Head of caudate nucleus (tissue), 42 donors: ENCODE results near the gene ATRN.

ENCODE experiments used
- DNase-seq, 42 donors: peaks; one replicate each; pipeline versions ENCODE4 v3.0.0 to v3.0.0-alpha.2; 2020 to 2021; ENCODE audit warnings: mixed read lengths in 7 of 42
- intact Hi-C: fragments of 100-400 bp; cut with DNase I; formaldehyde crosslinking; loops from one replicate; pipeline ENCODE4 v1.15.0; 2022

ATRN gene

DNA sequence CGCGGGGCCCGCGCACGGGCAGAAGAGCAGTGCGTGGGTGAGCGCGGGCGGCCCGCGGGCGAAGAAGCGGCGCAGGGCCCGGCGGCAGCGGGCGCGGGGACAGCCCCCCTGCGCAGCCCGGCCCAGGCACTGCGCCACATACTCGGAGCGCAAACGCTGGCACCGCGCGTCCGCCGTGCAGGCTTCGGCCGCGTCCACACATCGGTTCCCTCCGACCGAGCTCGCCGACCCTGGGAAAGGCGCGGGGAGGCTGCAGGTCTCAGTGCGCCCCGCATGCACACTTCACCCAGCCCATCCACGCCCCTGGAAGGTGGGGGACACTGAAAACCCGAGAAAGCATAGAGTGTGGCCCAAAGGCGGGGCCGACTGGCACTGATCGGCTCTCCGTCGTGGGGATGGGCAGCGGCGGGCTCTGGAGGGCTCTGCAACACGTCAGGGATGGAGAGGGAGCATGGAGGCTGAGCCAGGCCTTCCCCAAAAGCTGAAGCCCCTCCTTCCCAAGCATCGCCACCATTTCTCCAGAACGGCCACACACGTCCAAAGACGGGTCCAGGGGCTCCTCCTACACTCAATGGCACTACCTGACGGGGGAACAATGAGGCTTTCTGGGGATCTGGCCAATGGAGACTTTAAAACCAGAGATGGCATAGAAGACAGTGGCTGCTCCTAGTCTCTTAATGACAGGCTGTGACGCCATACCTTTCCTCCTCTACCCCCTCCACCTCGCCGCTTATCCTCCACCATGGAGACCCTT is 190.4 kb downstream of the ATRN start:
- intact Hi-C loops = no loop called here
- DNase-seq = peak in 8 of 42 donors; percentile 1 to 27 (median 10)

DNA sequence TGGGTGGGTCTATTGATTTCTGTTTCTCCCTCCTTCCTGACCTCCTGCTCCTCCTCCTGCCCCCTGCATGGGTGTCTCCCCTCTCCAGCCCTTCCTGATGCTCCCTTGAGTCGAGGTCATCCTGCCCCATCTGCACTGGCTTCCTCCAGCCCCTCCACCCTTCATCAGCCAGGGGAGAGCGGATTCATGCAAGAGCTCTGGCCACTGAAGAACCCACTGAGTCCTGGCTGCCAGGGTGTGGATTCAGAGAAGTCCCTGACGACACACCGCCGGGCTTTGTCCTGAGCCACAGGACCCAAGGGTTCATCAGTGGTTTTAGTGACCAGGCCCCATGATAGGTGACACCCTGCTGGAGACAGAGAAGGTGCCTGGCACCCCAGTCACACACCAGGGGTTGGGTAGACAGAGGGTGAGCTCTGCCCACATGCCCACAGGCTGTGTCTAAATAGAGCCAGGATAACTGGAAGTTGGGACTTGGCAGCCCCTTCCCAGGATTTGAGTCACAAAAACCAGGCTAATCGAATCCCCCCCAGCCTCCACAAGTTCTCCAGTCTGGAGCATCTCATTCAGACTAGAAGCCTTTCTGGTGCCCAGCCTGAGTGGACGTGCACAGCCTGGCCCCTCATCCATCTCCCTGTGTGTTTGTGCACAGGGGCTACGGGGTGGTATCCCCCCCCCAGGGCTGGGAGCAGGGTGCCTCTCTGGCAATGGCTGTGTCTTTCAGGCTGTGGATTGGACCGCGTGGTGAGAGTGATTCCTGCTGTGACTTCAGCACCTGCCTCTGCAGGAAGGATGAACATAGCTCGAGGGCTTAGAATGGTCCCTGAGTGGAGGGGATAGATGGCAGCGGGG is 191.2 kb downstream of the ATRN start:
- intact Hi-C loops = no loop called here
- DNase-seq = peak in 3 of 42 donors; percentile 6 to 21 (median 12)

DNA sequence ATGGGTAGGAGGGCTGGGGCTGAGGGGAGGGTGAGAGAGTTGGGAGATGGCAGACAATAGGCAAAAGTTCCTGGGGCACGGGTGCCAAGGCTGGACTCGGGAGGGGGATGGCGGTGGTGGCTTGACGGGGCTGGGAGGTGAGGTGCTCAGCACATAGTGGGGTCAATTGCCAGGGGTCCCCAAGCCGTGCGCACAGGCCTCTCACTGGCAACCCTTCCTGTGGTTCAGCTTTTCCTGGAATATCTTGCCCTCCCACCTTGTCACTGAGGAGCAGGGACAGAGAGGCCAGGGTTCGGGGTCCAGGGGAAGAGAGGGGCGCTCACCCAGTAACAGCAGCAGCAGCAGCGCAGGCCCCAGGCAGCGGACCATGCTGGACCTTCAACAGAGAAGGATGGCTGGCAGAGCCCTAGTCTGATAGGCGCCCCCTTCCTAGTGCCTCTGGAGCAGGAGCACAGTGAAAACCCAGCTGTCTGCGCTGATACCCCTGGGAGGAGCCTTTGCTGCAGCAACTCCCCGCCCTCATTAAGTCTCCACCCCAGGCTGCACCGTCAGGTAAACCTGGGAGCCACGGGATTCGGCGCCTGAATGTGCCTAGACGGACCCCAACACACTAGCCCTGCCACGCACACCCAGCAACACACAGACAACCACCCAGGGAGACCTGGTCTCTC is 192.3 kb downstream of the ATRN start, which contains the start of gene GFRA4:
TSS of gene GFRA4 (minus strand) at position 369 of the 671 bp plus-strand sequence. CDS start at position 369, 0 bp downstream.
- DNase-seq = no peak
- intact Hi-C loops = no loop called here

DNA sequence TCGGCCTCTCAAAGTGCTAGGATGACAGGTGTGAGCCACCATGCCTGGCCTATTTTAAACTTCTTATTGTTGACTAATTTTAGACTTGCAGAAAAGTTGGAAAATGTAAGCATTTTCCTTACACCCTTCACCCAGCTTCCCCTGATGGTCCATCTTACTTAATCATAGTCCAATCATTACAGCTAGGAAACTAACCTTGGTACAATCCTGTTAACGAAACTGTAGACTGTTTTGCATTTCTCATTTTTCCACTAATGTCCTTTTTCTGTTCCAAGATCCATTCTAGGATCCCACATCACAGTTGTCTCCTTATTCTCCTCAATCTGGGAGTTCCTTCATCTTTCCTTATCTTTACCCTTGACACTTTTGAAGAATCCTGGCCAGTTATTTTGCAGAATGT is 193.0 kb downstream of the ATRN start:
- DNase-seq = no peak
- intact Hi-C loops = no loop called here

DNA sequence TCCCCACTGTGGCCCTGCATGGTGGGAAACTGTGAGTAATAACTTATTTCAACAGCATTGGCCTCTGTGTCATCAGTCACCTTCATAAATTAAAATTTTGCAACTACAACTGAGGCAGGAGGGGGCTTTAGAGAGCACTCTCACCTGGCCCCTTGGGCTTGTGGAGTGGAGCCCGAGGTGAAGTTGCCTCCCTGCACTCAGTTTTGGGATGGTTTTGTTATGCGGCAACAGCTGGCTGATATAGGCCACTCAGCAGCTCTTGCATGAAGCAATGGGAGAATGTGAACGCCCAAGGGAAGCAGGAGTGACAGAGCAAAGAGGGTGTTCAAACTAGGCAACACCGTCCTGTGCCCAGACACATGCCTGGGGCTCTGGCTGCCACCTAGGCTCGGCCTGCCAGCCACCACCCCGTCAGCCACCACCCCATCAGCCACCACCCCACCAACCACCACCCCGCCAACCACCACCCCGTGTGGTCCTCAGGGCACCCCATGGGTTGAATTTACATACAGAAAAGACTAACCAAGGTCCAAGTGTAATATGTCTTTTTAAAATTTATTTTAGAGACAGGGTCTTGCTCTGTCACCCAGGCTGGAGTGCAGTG is 196.7 kb downstream of the ATRN start:
- intact Hi-C loops = no loop called here

DNA sequence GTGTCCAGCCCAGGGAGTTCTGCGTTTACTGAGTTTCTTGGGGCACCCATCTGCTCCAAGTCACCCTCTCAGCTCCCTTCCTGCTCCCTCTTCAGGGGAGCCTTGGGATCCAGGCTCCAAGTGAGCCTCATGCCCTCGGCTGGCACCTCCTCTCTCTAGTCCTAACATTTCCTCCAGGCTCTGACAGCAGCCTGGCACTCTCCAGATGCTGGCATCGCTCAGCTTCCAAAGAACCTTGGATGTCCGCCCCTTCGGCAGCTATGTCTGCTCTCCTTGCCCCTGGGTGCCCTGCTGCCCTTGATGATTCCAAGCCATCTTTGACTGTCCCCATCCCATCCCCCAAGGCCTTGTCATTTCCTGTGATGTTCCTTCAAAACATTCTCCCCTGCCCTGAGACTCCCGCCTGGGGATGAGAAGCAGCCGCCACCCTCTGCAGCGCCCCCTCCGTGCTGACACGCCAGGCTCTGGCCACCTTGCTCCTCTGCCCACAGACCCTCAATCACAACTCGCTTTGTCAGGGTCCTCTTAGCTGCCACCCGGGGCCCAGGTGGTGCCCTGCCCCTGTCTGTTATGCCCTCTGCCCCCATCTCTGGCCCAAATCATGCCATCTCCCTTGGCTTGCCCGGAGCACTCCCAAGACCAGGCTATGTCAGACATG is 199.0 kb downstream of the ATRN start:
- intact Hi-C loops = no loop called here
- no peak for DNase-seq

More for the DNA sequence above, 196.7 kb downstream of the ATRN start:
- DNase-seq = no peak

DNA sequence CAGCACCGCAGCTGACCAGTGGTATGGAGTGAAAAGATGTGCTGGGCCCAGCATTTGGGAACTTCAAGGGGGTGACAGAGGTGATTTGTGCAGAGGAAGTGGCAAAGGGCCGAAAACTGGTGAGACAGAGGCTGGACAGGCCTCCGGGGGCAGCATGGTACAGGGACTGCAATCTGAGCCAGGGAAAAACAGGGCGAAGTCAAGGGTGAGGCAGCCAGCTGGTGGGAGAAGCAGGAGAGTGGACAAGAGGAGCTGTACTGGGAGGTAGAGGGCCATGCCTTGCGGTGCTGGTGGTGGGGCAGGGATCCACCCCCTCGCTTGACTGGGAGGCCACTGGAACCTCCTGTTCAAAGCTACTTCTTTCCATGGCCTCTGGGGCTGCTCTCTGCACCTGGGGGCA is 199.7 kb downstream of the ATRN start:
- DNase-seq = no peak
- intact Hi-C loops = no loop called here

DNA sequence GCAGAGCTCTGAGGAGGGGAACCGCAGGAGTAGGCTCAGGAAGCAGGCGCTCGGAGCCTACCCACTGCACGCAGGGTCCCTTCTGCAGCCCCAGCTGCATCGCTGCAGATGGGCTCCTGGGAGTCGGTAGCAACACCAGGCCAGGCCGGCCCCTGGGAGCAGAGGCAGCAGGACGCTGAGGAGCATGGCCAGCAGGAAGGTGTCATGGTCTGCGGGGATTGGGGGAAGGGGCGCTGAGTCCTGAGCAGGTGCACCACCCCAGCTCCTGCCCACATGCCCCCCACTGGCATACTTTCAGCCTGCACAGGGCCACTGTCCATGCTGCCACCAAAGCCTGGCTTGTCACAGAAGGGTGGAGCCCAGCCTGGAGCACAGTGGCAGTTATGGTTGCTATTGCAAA is 200.1 kb downstream of the ATRN start:
- no peak for DNase-seq
- intact Hi-C loops = no loop called here

DNA sequence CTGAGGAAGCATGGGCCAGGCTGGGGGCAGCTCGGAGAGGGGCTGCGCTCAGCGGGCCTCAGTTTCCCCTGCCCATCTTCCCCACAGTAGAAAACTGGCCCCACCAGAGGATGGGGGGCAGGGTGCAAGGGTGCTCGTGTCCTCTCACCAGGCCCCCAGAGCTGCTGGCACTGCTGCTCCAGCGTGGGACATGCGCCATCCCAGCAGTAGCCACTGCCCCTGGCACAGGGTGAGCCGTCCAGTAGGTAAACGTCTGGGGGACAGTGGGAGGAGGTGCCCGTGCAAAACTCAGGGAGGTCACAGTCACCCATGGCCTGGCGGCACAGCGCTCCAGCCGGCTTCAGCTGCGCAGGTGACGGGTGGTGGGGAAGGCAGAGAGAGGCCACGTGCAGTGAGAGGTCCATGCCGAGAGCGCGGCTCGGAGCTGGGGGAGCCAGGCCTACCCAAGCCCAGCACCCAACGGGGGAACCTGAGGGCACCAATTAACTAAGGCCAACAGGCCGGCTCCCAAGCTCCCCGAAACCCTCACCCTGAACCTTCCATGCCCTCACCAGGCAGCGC is 201.2 kb downstream of the ATRN start:
- no peak for DNase-seq
- intact Hi-C loops = no loop called here

DNA sequence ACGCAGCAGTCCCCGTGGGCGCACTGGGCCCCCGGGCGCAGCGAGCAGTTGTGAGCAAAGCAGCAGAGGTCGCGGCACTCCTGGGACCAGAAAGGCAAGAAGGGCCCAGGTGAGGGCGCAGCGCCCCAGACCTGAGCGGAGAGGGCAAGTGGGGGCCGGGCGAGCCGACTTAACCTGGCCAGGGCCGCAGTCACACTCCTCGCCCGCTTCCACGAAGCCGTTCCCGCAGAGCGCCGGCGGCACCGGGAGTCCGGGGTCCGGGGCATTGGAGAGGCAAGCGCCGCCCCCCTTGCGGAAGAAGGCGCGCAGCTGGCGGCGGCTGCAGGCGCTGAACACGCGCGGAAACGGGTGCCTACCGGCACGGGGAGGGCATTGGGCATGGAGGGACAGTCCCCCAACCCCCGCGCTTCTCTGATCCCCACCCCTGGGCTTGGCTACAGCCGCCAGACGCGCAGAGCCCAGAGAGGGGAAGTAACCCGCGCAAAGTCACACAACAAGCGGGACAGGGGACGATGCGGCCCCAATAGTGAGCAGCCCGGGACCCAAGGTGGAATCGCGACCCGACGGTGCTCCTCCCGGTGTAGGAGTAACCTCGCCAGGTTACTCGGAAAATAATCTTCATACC is 201.8 kb downstream of the ATRN start:
- intact Hi-C loops = no loop called here
- DNase-seq = no peak

DNA sequence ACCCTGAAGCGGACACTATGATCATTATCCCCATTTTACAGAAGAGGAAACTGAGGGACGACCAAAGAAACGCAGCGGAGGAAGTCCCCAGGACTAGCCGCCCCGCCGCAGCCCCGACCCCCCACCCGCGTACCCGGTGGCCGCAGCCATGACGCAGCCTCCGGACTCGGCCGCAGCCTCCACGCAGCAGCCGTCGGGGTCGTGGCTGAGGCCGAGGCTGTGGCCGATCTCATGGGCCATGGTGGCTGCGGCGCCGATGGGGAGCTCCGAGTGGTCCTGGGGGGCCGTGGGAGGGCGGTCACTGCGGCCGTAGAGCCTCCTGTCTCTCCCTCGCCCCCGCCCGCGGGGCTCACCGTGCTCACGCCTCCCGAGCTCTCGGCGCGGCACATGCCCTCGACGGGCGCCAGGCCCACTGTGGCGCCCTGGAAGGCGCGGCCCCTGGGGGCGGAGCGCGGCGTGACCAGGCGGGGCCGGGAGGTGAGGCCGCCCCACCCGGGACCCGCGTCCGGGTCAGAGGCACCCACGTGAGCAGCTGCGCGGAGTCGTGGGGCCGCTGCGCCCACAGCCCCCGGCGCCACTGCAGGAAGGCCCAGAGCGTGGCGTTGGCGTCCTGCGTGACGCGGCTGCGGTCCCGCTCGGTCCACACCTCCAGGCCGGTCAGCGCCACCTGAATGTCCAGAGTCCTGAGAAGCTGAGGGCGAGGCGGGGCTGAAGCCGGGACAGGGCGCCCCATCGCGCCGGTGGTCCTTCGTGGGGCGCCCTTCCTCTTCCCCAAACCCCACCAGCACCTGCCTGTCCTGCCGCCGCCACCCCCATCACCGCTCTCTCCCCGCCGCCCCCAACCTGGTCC is 202.6 kb downstream of the ATRN start:
- DNase-seq = no peak
- intact Hi-C loops = no loop called here

DNA sequence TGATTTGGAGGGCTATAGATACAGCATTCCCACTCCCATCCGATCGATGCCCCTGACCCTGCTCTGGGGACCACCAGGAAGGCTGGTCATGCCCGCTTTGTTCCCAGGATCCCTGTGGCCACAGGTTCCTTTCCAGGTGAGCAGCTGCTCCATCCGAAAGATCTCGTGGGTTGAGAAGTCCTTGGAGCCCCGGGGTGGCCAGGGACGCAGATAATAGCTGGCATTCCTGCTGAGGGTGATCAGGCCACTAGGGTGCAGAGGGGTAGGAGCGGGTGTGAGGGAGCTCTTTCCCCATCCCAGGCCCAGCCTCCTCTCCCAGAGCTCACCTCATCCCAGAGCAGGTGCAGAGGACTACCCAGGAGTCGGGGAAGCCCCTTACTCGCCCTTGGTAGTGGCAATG is 203.6 kb downstream of the ATRN start:
- intact Hi-C loops = no loop called here
- DNase-seq = no peak

DNA sequence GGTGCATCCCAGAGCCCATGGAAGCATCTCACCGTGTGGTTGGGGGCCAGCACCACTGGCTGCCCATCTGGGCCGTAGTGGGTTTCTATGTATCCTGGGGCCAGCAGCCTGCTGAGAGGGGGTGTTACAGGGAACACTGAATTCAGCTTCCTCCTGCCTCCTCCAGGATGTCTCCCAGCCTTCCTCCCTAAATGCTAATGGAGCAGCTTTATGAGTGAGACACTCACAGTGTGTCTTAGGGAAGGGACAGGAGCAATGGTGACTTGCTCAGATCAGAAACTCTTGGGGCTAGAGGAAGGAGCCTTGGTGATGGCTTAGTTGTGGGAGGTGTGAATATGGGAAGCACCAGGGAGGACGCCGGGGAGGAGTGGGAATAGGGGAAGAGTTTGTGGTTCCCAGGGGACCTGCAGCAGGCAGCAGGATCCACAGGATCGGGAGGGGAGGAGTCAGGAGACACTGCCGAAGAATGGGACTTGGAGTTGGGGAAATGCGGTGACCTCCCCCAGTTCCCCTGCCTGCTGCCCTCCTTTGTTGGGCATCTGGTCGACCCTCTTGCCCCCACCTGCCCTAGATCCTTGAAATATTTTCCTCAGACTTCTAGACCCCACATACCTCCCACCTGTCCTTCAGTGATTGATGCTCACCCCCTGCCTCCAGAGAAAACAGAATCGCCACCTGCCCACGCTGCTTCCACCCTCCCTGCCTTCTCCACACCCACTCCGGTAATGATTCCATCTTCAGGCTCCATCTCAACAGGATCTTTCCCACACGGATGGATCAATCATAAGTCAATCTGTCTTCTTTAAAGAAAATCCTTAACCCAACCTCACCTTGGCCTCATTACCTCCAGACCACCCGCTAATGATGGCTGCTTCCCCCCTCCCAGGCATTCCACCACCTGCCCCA is 204.4 kb downstream of the ATRN start:
- intact Hi-C loops = loop anchor here (5.0 kb wide), 1 partner anchor 37 kb away; the partner anchor contains the start of gene SIGLEC1

DNA sequence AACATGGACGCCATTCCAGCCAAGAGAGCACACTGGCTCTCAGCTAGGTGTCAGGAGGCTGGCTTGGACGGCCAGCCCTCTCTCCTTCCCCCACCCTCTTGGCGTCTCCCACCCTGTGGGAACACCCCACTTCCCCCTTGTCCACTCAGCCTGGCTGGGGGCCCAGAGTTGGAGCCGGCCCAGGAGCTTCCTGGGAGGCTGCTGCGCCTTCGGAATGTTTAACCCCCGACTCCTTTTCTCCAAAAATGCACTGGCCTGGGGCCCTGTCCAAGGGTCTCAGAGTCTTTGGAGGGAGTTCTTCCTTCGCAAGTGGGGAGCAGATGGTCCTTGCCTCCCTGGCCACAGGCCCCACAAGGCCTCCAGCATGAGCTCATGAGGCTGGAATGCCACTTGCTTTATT is 206.9 kb downstream of the ATRN start:
- peak in 27 of 42 donors; percentile 7 to 75 (median 38) for DNase-seq
- intact Hi-C loops = loop anchor here (5.0 kb wide), 1 partner anchor 35 kb away; the partner anchor contains the start of gene SIGLEC1

More for the DNA sequence above, 204.4 kb downstream of the ATRN start:
- no peak for DNase-seq

DNA sequence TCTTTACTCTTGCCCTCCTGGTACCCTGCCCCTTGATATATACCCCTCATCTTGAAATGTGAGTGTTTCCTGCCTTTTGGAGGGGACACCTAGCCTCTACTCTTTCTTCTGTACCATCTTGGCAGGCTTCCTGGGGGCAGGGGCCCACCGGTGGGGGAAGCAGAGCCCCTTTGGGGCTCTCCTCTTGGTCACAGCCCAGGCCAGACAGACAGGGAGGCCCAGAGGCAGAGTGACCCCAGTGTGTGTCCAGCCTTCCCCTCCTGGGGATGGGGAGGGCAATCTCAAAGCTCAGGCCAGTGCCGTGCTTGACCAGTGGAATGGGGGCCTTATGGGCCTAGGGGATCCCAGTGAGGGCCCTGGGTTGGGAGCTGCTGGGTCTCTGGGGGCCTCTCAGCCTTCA is 207.4 kb downstream of the ATRN start:
- DNase-seq = no peak
- intact Hi-C loops = loop anchor here (5.0 kb wide), 1 partner anchor 34 kb away; the partner anchor contains the start of gene SIGLEC1
